WTC11 (cell line): Measurements from ENCODE around the gene RPRD1B. TPM values are rescaled to one million over a fixed set of nuclear protein-coding genes. Genes with fewer than 3 reads are reported as not detected.

Experiments used
- ATAC-seq: fragments of 200-7000 bp; cut with Tn5 transposase; 2 replicates; pipeline ENCODE4 v1.10.0; 2021; ENCODE audit warnings: mild to moderate bottlenecking, moderate library complexity
- CTCF ChIA-PET: fragments of 300-600 bp; sonication (Branson Sonifier 250); formaldehyde crosslinking; loops from one replicate; lab custom pipeline; 2021; ENCODE audit warnings: antibody characterized with exemption; lab: Charles Lee
- POLR2A ChIA-PET: fragments of 350-600 bp; sonication (Branson Sonifier 250); formaldehyde crosslinking; loops from one replicate; lab custom pipeline; 2021; ENCODE audit warnings: antibody characterized with exemption; lab: Charles Lee
- DNase-seq: peaks from one replicate; pipeline ENCODE4 v3.0.0; 2021; ENCODE audit warnings: low spot score
- H3K27ac Mint-ChIP-seq: 2 replicates; pipeline ENCODE4 v1.8.0; 2021; ENCODE audit warnings: mixed read lengths
- H3K27me3 Mint-ChIP-seq: 2 replicates; pipeline ENCODE4 v1.8.0; 2021; ENCODE audit warnings: low read depth, mild to moderate bottlenecking, moderate library complexity, mixed read lengths
- H3K36me3 Mint-ChIP-seq: 2 replicates; pipeline ENCODE4 v1.8.0; 2021; ENCODE audit warnings: mixed read lengths
- H3K4me1 Mint-ChIP-seq: 2 replicates; pipeline ENCODE4 v1.8.0; 2022; ENCODE audit warnings: mixed read lengths
- H3K4me3 Mint-ChIP-seq: 2 replicates; pipeline ENCODE4 v1.8.0; 2021; ENCODE audit warnings: mild to moderate bottlenecking, moderate library complexity, mixed read lengths
- H3K9me3 Mint-ChIP-seq: 2 replicates; pipeline ENCODE4 v1.8.0; 2021; ENCODE audit warnings: mixed read lengths
- CBFB ChIP-seq: sonication (generic); formaldehyde crosslinking; IDR thresholded peaks from 2 replicates; pipeline ENCODE4 v1.8.1; 2022; ENCODE audit warnings: mild to moderate bottlenecking, low read depth, missing genetic modification reagents
- EMX1 ChIP-seq: fragments of 250-450 bp; sonication (Bioruptor Pico); IDR thresholded peaks from 2 replicates; pipeline ENCODE4 v1.8.0; 2021; ENCODE audit warnings: mild to moderate bottlenecking
- FOXJ3 ChIP-seq: sonication (generic); formaldehyde crosslinking; IDR thresholded peaks from 2 replicates; pipeline ENCODE4 v1.9.0; 2021; ENCODE audit warnings: missing genetic modification reagents, mild to moderate bottlenecking, borderline replicate concordance
- FOXP1 ChIP-seq: sonication (generic); formaldehyde crosslinking; IDR thresholded peaks from 2 replicates; pipeline ENCODE4 v1.8.0; 2022; ENCODE audit warnings: missing genetic modification reagents, mild to moderate bottlenecking, moderate library complexity, borderline replicate concordance
- GRHL2 ChIP-seq: fragments of 250-450 bp; sonication (Bioruptor Pico); IDR thresholded peaks from 2 replicates; pipeline ENCODE4 v1.8.0; 2022; ENCODE audit warnings: mild to moderate bottlenecking, moderate library complexity; ENCODE audit not compliant: insufficient replicate concordance, severe bottlenecking
- MYBL2 ChIP-seq: sonication (generic); formaldehyde crosslinking; IDR thresholded peaks from 2 replicates; pipeline ENCODE4 v1.8.1; 2023; ENCODE audit warnings: mild to moderate bottlenecking, moderate library complexity, missing genetic modification reagents
- NR2C2 ChIP-seq: sonication (generic); formaldehyde crosslinking; IDR thresholded peaks from 2 replicates; pipeline ENCODE4 v1.8.0; 2022; ENCODE audit warnings: mild to moderate bottlenecking, missing genetic modification reagents
- NR3C1 ChIP-seq: sonication (generic); formaldehyde crosslinking; conservative IDR thresholded peaks from 2 replicates; pipeline ENCODE4 v1.8.1; 2023; ENCODE audit warnings: low read depth, mild to moderate bottlenecking, missing genetic modification reagents
- PRDM15 ChIP-seq: sonication (generic); formaldehyde crosslinking; IDR thresholded peaks from 2 replicates; pipeline ENCODE4 v1.8.0; 2022; ENCODE audit warnings: missing genetic modification reagents
- ZNF121 ChIP-seq: sonication (generic); formaldehyde crosslinking; IDR thresholded peaks from 2 replicates; pipeline ENCODE4 v1.8.0; 2023; ENCODE audit warnings: missing genetic modification reagents
- ZNF263 ChIP-seq: sonication (generic); formaldehyde crosslinking; IDR thresholded peaks from 2 replicates; pipeline ENCODE4 v1.8.1; 2022; ENCODE audit warnings: low read depth, mild to moderate bottlenecking, moderate library complexity, missing genetic modification reagents
- ZNF532 ChIP-seq: fragments of 250-450 bp; sonication (Bioruptor Pico); IDR thresholded peaks from 2 replicates; pipeline ENCODE4 v1.9.0; 2021; ENCODE audit warnings: mild to moderate bottlenecking, borderline replicate concordance
- ZSCAN18 ChIP-seq: fragments of 250-450 bp; sonication (Bioruptor Pico); IDR thresholded peaks from 2 replicates; pipeline ENCODE4 v2.1.2; 2022; ENCODE audit warnings: mild to moderate bottlenecking, moderate library complexity
- total RNA-seq: library from RNA; stranded (reverse); gene quantifications from 3 replicates; pipeline ENCODE4 v1.2.3, GENCODE V29; 2021
- TF ChIP-seq, protein P1 (sequence below): sonication (generic); formaldehyde crosslinking; IDR thresholded peaks from 2 replicates; pipeline ENCODE4 v1.8.1; 2022; ENCODE audit warnings: missing genetic modification reagents, borderline replicate concordance
- TF ChIP-seq, protein P2 (sequence below): fragments of 250-450 bp; sonication (Bioruptor Pico); IDR thresholded peaks from 2 replicates; pipeline ENCODE4 v1.9.0; 2021; ENCODE audit warnings: moderate library complexity, mild to moderate bottlenecking, inconsistent platforms, borderline replicate concordance
- TF ChIP-seq, protein P3 (sequence below): sonication (generic); formaldehyde crosslinking; IDR thresholded peaks from 2 replicates; pipeline ENCODE4 v1.8.1; 2023; ENCODE audit warnings: mild to moderate bottlenecking, missing genetic modification reagents
- TF ChIP-seq, protein P4 (sequence below): sonication (generic); formaldehyde crosslinking; conservative IDR thresholded peaks from 2 replicates; pipeline ENCODE4 v1.8.1; 2022; ENCODE audit warnings: mild to moderate bottlenecking, missing genetic modification reagents
- TF ChIP-seq, protein P5 (sequence below): fragments of 250-450 bp; sonication (Bioruptor Pico); IDR thresholded peaks from 2 replicates; pipeline ENCODE4 v1.9.0; 2021; ENCODE audit warnings: mild to moderate bottlenecking

The RPRD1B gene
- total RNA-seq, 1 experiment from 2014 or later: 21.4 TPM

- H3K4me3 Mint-ChIP-seq: no peak overlapping the region
- no peaks in the 10 kb centered on the region for H3K36me3 Mint-ChIP-seq
- no peak for ATAC-seq
- H3K4me1 Mint-ChIP-seq: peaks cover 3% of the 10 kb centered on the region; the same call in 1 of the 2 replicates
- POLR2A ChIA-PET: no interaction called here
- TF ChIP-seq, protein P1, sequence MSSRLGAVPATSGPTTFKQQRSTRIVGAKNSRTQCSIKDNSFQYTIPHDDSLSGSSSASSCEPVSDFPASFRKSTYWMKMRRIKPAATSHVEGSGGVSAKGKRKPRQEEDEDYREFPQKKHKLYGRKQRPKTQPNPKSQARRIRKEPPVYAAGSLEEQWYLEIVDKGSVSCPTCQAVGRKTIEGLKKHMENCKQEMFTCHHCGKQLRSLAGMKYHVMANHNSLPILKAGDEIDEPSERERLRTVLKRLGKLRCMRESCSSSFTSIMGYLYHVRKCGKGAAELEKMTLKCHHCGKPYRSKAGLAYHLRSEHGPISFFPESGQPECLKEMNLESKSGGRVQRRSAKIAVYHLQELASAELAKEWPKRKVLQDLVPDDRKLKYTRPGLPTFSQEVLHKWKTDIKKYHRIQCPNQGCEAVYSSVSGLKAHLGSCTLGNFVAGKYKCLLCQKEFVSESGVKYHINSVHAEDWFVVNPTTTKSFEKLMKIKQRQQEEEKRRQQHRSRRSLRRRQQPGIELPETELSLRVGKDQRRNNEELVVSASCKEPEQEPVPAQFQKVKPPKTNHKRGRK (CRISPR knock-in tag): no peak
- TF ChIP-seq, protein P2, sequence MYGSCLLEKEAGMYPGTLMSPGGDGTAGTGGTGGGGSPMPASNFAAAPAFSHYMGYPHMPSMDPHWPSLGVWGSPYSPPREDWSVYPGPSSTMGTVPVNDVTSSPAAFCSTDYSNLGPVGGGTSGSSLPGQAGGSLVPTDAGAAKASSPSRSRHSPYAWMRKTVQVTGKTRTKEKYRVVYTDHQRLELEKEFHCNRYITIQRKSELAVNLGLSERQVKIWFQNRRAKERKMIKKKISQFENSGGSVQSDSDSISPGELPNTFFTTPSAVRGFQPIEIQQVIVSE (CRISPR knock-in tag): no peak
- TF ChIP-seq, protein P3, sequence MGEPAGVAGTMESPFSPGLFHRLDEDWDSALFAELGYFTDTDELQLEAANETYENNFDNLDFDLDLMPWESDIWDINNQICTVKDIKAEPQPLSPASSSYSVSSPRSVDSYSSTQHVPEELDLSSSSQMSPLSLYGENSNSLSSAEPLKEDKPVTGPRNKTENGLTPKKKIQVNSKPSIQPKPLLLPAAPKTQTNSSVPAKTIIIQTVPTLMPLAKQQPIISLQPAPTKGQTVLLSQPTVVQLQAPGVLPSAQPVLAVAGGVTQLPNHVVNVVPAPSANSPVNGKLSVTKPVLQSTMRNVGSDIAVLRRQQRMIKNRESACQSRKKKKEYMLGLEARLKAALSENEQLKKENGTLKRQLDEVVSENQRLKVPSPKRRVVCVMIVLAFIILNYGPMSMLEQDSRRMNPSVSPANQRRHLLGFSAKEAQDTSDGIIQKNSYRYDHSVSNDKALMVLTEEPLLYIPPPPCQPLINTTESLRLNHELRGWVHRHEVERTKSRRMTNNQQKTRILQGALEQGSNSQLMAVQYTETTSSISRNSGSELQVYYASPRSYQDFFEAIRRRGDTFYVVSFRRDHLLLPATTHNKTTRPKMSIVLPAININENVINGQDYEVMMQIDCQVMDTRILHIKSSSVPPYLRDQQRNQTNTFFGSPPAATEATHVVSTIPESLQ (CRISPR knock-in tag): no peak
- no peak for TF ChIP-seq ZNF263
- no peak for TF ChIP-seq NR3C1 (CRISPR knock-in tag)
- TF ChIP-seq, protein P4, sequence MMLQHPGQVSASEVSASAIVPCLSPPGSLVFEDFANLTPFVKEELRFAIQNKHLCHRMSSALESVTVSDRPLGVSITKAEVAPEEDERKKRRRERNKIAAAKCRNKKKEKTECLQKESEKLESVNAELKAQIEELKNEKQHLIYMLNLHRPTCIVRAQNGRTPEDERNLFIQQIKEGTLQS (CRISPR knock-in tag): no peak
- TF ChIP-seq MYBL2 (CRISPR knock-in tag): no peak
- no peak for TF ChIP-seq ZNF532 (CRISPR knock-in tag)
- TF ChIP-seq PRDM15 (CRISPR knock-in tag): no peak
- no peak for TF ChIP-seq GRHL2
- TF ChIP-seq ZSCAN18 (CRISPR knock-in tag): no peak
- no peak for TF ChIP-seq FOXP1 (CRISPR knock-in tag)
- TF ChIP-seq ZNF121: no peak
- no peak for TF ChIP-seq FOXJ3 (CRISPR knock-in tag)
- TF ChIP-seq NR2C2: no peak
- no peak for TF ChIP-seq EMX1 (CRISPR knock-in tag)
- no peak for TF ChIP-seq CBFB (CRISPR knock-in tag)
- TF ChIP-seq, protein P5, sequence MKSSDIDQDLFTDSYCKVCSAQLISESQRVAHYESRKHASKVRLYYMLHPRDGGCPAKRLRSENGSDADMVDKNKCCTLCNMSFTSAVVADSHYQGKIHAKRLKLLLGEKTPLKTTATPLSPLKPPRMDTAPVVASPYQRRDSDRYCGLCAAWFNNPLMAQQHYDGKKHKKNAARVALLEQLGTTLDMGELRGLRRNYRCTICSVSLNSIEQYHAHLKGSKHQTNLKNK (CRISPR knock-in tag): no peak
- H3K27ac Mint-ChIP-seq: no peak overlapping the region
- DNase-seq: no peak
- CTCF ChIA-PET: interaction anchor here (0.6 to 5.3 kb wide), 11 partner anchors 11 to 201 kb away, joined by 3 to 45 read pairs (median 5); no protein-coding TSS in a partner anchor
- no peaks in the 10 kb centered on the region for H3K27me3 Mint-ChIP-seq
- no peaks in the 10 kb centered on the region for H3K9me3 Mint-ChIP-seq
Observed at GRCh38 chr20:38111366-38112232, 78.1 kb downstream of the RPRD1B start.
